Gastroesophageal sphincter (tissue), 3 donors: ENCODE data around the gene GSG1L.

Experiments
- CTCF ChIP-seq, 4 experiments: fragments of 200-600 bp in 2 of 4; fragments of 450-650 bp in 2 of 4; sonication (generic) in 1 of 4; IDR thresholded peaks; one replicate each; pipeline ENCODE4 v1.5.1; 2017 to 2019; ENCODE audit warnings: antibody characterized with exemption in 4 of 4, mild to moderate bottlenecking in 2 of 4, moderate library complexity in 2 of 4
- EP300 ChIP-seq: sonication (generic); formaldehyde crosslinking; IDR thresholded peaks from one replicate; pipeline ENCODE4 v1.6.1; 2017; ENCODE audit warnings: antibody characterized with exemption, mild to moderate bottlenecking
- POLR2A ChIP-seq, 2 donors: fragments of 450-650 bp; IDR thresholded peaks; one replicate each; pipeline ENCODE4 v1.6.1; 2017; ENCODE audit warnings: antibody characterized with exemption in 2 of 2, mild to moderate bottlenecking in 2 of 2, moderate library complexity in 1 of 2
- POLR2AphosphoS5 ChIP-seq: sonication (generic); formaldehyde crosslinking; IDR thresholded peaks from one replicate; pipeline ENCODE4 v1.6.1; 2017; ENCODE audit warnings: antibody characterized with exemption

- TF ChIP-seq CTCF (IDR thresholded peaks at IDR 0.05), result no peak
- TF ChIP-seq POLR2A (IDR thresholded peaks at IDR 0.05), result no peak
- no peak for TF ChIP-seq EP300
- no peak for TF ChIP-seq POLR2AphosphoS5
Observed at GRCh38 chr16:27822529-27822928, 241.0 kb downstream of the GSG1L start.
